ENCODE measurements around the gene SEC24D.
"Not testable (repeated sequence)": the region's sequence is repeated elsewhere in the genome, so short reads cannot be mapped to it uniquely, and the experiment has no call there.

Gene SEC24D

DNA sequence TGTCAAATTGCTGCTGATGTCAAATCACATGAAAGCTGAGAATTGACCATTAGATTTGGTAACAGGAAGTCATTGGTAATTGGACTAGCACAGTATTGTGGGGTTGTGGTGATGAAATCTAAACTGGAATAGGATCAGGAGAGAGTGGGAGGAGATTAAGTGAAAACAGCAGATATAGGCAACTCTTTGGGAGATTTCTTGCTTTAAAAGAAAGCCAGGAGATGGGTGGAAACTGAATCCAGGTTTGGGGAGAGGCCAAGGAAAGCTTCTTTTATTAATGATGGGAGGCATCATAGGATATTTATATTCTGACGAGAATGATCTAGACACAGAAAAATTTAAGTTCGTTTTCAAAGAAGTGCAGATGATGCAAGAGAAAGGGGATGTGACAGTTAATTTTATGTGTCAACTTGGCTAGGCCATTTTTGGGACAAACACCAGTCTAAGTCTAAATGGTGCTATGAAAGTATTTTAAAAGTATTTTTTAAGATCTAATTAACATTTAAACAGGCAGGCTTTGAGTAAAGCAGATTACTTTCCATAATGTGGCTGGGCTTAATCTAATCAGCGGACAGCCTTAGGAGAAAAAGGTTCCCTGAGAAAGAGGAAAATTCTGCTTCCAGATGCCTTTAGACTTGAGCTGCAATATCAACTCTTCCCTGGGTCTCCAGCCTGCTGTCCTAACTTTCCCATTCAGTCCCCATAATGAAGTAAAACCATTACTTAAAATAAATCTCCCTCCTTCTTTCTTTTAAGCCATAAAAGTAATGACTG lies 24.7 kb downstream of the SEC24D start:
- peak; percentile 90 for DNase-seq

DNA sequence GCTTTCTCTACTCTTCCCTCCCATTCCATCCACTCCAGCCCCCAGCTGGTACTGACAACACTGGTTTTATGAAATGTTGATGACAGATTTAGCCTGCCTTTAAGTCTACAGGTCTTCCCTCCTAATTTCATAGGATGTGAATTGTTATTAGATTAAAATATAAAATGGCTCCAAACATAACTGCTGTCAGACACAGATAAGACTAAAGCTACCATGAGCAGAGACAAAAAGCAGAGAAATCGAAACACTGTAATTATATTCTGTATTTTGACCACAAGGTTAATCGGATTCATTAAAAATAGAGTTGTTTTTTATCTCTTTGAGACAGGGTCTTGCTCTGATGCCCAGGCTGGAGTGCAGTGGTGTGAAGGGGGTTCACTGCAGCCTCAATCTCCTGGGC lies 28.3 kb downstream of the SEC24D start:
- DNase-seq = no peak

DNA sequence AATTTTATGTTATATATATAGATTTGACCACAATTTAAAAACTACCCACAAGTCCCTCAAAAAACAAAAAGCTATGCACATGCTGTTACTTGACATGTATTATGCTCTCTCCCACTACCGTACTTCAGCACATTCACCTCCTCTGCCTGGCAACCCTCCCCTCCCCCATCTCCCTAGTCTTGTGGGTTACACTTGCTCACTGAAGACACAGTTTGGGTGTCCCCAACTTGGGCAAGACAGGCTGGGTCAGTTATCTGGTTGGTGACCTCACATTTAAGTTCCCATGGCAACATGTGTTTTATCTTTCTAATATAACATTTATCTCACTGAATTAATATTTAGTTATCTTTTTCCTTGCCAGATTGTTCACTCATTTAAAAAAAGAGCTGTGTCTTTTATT lies 32.7 kb downstream of the SEC24D start:
- no peak for DNase-seq

DNA sequence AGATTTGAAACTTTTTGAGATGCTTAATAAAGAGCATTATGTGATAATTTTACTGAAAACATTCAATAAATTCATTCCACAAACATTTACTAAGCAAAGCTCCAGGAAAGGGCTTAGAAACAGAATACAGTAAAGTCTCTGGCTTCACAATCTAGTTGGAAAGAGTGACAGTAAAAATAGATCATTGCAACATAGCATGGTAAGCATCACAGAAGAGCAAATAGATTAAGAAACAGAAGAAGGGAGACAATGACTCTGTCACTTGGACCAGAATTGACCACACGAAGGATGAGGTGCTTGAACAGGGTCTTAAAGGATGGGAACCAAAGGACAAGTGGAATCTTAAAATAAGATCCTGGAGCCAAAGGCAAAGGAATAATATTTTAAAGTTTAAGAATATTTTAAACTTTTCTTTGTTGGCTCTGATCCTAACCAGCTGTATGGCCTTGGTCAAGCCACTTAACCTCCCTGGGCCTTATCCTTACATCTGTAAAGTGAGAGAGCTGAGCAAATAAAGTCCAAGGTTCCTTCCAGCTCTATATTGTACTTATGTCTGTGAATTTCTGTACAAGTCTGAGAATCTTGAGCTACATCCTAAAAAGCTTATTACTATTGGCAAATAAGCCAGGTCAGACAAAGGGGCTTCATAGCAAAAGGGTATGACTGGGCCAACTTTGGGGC lies 33.9 kb downstream of the SEC24D start:
- no peak for DNase-seq

DNA sequence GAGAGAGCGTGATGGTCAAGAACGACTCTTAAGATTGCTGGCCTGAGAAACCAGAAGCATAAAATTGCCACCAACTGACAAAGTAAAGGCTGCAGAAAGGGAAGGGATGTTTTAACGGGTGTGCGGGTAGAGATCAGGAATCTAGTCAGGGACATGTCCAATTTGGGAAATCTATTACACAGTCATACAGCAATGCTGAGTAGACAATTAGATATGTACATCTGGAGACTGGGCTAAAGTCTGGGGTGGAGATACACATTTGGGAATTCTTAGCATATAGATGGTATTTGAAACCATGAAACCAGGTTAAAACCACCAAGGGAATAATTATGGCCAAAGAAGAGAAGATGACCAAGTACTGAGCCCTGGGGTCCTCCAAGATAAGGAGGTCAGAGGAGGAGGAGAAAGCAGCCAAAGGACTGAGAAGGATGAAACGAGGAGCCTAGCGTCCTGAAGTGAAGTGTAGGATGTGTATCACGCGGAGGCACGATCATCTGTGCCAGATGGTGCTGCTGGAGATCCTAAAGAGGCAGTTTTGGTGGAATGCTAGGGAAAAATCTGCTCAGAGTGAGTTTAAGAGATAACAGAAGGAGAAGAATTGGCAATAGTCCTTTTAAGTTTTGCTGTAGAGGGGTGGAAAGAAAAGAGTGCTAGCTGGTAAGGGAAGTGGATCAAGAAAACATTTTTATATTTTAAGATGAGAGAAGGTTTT lies 36.5 kb downstream of the SEC24D start:
- DNase-seq = no peak

DNA sequence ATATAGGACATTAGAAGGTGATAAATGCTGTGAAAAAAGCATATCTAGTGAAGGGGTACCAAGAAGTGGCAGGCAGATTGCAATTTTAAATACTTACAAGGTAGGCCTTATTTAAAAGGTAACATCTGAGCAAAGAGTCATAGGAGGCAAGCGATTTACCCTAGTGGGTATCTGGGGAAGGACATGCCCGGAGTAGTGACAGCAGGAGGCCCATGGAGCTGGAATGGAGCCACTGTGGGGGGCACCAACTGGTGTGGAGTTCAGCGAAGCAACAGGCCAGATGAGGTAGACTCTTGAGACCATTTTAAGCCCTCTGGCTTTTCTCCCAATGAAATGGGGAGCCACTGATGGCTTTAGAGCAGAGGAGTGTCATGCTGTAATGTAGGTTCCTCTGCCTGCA lies 37.3 kb downstream of the SEC24D start:
- DNase-seq = no peak

DNA sequence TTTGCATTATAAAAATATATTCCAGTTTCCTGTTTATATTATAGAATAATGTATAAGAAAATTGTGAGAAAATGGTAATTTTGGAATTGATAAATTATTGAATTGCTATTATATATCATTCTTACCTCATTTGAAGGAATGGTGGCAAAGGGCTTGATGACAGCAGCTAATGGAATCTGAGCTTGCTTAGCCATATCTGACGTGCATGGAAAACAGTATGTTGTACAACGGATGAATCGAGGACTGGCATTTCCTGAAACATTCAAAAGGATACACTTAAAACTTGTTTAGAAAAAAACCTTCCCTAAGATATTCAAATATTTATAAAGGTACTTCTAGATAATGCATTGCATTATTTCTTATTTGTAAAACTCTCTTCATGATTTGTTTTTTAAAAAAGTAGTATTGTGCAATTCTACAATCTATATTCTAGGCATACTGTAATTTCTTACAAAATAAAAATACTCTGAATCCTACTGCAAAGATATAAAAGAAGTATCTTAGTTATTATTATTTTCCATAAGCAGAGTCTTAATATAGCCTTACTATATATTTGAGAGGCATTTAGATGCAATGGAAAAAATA lies 38.3 kb downstream of the SEC24D start:
- no peak for DNase-seq

DNA sequence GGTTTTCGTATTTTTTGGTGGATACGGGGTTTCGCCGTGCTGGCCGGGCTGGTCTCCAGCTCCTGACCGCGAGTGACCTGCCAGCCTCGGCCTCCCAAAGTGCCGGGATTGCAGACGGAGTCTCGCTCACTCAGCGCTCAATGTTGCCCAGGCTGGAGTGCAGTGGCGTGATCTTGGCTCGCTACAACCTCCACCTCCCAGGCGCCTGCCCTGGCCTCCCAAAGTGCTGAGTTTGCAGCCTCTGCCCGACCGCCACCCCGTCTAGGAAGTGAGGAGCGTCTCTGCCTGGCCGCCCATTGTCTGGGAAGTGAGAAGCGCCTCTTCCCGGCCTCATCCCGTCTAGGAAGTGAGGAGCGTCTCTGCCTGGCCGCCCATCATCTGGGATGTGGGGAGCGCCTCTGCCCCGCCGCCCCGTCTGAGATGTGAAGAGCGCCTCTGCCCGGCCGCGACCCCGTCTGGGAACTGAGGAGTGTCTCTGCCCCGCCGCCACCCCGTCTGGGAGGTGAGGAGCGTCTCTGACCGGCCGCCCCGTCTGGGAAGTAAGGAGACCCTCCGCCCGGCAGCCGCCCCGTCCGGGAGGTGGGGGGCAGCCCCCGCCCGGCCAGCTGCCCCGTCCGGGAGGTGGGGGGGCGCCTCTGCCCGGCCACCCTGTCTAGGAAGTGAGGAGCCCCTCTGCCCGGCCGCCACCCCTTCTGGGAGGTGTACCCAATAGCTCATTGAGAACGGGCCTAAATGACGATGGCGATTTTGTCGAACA lies 44.1 kb downstream of the SEC24D start:
- DNase-seq = not testable (repeated sequence)

DNA sequence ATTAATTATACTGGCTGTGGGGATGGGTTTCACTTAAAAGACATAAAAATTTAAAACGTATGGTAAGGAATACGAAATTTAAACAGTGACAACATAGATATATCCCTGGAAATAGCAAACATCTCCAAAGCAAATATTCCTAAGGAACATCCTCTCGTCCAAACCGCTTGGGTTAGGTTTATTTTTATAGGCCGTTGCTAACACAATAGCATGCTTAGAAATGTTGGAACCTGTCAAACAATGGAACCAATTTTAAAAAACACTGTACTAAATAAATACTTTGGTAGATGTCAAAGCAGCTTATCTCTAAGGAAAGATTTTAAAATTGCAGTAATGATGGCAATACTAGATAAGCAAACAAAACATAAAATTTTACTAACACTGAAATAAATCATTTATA lies 45.4 kb downstream of the SEC24D start:
- DNase-seq = no peak

DNA sequence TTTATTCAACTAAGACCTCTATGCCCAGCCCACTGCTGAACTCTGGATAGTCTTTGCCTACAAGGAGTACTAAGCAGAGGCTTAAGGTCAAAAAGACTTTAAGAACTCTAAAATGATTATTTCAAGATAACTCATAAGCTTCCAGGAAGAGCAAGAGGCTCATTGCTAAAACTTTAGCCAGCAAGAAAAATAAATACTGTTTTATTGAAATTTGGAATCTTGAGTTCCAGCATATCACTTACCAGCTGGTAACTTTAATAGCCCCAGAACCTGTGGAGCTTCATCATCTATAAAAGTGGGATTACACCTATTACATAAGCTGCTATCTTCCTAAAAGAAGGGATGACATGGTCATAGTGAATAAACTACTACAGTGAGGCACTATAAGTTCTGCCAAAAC lies 47.0 kb downstream of the SEC24D start:
- DNase-seq = no peak

DNA sequence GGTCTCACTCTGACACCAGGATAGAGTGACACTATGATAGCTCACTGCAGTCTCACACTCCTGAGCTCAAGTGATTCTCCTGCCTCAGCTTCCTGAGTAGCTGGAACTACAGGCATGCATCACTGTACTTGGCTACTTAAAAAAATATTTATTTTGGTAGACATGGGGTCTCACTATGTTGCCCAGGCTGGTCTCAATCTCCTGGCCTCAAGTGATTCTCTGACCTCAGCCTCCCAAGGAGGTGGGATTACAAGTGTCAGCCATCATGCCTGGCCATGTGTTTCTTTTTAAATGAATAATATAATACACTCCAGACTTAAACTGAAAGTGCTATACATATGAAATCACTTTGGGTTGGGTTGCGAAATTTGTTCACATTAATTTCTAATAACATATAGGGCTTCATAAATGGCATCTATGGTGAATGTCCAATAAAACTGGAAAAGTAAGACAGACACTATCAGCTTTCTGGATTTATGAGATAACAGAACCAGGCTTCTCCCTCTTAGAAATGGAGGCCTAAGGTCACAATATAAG lies 48.0 kb downstream of the SEC24D start:
- peak; percentile 23 for DNase-seq

DNA sequence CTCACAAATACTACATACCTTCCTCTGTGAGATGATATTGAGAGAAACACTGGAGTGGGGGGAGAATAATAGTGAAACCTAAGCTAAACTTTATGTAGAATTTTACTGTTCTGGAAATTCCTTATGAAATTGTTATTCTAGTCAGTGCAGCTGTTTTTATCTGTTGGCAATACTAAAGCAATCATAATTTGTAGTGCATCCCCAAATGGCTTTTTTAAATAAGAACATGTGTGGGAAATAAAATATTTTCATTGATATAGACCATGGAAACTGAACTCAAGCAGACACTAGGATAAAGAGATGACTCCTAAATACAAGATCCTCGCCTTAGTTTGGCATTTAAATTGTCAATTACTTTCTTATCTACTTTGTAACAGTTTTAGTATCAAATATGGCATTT lies 51.1 kb downstream of the SEC24D start:
- DNase-seq = no peak

DNA sequence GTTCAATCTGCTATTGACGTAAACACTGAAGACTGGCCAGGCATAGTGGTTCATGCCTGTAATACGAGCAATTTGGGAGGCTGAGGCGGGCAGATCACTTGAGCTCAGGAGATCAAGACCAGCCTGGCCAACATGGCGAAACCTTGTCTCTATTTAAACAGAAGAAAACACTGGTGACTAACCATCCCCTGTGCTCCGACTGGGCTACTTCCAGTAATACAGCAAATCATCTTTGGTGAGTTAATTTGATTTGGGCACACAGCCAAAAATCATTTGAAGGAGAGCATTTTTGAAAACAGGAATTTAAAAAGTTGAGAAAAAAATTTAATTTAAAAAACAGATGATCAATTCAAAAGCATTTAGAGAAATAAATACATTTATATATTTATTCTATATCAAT lies 52.0 kb downstream of the SEC24D start:
- no peak for DNase-seq

DNA sequence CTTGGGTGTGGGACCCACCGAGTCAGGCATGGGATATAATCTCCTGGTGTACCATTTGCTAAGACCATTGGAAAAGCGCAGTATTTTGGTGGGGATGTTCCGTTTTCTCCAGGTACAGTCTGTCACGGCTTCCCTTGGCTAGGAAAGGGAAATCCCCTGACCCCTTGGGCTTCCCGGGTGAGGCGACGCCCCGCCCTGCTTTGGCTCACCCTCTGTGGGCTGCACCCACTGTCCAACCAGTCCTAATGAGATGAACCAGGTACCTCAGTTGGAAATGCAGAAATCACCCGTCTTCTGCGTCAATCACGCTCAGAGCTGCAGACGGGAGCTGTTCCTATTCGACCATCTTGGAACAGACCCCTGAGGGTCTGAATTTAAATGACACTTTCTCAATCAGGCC lies 53.0 kb downstream of the SEC24D start:
- DNase-seq = not testable (repeated sequence)

DNA sequence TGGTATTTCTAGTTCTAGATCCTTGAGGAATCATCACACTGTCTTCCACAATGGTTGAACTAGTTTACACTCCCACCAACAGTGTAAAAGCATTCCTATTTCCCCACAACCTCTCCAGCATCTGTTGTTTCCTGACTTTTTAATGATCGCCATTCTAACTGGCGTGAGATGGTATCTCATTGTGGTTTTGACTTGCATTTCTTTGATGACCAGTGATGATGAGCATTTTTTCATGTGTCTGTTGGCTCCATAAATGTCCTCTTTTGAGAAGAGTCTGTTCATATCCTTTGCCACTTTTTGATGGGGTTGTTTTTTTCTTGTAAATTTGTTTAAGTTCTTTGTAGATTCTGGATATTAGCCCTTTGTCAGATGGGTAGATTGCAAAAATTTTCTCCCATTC lies 58.3 kb downstream of the SEC24D start:
- DNase-seq = not testable (repeated sequence)

DNA sequence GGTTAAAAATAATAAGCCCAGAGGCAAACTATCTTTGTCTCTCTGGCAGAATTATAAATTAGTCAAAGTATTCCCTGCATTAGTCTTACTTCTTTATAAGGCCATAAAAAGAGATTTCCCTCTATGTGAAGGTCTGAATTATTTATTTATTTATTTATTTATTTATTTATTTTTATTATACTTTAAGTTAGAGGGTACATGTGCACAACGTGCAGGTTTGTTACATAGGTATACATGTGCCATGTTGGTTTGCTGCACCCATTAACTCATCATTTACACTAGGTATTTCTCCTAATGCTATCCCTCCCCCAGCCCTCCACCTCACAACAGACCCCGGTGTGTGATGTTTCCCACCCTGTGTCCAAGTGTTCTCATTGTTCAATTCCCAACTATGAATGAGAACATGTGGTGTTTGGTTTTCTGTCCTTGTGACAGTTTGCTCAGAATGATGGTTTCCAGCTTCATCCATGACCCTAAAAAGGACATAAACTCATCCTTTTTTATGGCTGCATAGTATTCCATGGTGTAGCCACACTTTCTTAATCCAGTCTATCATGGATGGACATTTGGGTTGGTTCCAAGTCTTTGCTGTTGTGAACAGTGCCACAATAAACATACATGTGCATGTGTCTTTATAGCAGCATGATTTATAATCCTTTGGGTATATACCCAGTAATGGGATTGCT lies 58.8 kb downstream of the SEC24D start:
- DNase-seq = not testable (repeated sequence)

DNA sequence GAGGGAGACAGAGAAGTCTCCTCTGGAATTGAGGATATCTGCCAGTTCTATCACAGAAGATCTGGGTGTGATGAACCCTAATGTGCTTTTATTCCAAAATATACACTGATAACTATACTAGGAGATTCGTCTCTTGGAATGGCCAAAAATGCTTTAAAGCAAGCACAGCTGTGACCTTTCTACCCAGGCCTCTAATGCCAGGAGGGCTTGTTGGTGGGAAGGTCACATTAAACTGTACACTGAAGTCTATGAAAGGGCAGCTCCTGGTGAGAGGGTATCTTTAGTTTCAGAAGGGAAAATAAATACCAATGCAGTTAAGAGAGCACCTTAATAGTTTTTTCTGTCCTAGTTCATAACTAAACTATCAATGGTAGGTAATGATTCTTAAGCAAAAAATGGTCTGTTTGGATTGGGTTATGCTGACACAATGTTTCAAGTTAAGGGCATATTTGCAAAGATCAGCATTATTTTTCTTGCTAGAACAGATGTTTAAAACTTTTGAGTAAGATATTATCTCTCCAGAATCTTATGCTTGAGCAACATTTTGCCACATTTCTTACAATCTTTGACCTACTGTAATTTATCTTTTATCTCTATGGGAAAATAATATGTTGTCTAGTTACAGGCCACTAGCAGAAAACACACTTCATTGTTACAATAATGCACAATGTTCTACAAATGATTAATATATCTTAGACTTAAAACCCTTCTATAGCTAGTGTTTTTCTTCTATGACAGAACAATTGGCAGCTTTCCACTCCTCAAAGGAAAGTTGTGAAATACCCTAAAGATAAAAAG lies 59.6 kb downstream of the SEC24D start:
- DNase-seq = peak; percentile 74

DNA sequence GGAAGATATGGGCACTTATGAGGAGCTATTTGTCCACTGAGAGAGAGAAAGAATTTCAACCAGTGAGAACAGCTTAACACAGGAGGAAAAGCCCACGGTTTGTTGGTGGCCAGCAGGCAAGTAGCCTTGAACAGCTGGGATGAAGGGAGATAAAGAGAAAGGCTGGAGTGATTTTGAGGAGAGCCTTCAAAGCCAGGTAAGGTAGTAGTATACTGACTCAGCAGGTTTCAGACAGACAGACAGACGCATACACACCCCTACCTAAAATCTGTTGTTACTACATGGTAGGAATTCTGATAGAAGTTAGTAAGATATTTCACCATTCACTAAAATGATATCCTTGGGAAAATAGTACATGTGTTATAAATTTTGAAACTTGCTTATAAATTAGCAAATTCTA lies 60.5 kb downstream of the SEC24D start:
- no peak for DNase-seq

DNA sequence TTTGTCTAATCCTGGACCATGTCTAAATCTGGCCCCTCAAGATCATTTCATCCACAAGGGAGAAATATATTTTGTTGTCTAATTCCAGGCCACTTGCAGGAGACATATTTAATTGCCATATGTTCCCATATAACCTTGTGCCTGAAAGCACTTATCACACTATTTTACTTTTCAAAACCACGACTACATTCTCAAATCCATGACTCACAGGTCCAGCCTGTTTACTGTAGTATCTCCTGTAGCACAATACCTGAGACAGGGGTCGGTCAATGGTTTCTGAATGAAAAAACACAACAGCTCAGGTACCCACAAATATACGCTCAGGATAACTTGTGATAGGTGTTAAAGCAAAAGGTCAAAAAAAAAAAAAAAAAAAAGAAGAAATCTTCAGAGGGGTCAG lies 60.9 kb downstream of the SEC24D start:
- peak; percentile 54 for DNase-seq

DNA sequence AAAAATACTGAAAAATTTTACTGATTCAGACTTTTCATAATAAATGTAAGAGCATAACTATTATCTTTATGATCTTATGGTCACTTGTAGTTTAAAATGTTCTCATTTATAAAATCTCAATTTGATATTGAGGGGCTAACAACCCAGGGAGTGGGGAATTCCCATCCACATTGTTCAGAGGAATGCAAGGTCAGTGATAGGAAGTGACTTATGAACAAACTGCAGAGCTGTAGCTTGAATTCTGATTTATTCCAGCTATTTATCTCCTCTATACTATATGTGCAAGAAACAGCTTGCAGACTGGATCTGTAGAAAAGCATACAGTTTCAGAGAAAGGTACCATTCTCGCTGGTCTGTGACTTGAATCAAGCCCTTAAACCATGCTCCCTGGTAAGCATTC lies 61.6 kb downstream of the SEC24D start:
- DNase-seq = no peak

DNA sequence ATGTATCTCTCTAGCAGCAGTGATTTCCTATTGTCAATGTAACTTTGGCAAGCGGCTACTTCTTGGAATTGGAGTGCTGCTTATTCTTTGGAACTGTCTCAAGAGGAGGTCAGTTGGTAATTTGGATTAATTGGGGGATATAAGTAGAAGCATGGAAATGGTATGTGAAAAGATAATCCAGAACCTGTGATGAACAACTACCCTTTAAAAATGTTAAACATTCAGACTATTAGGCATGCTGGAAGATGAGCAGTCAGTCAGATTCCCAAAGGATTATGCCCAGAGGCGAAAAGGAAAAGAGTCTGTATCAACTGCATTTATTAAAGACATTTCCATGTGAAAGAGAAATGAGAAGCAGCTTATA lies 62.5 kb downstream of the SEC24D start:
- DNase-seq = peak; percentile 58

Measured in fibroblast of upper back skin (primary cell).